C4-2B (cell line): Measurements from ENCODE around the gene GRIP1.

Source experiments
- H3K27ac ChIP-seq: fragments of 450-650 bp; 2 replicates; pipeline ENCODE4 v1.5.1; 2017
- CTCF ChIP-seq: fragments of 450-650 bp; conservative IDR thresholded peaks from 2 replicates; pipeline ENCODE4 v1.5.1; 2017; ENCODE audit warnings: mild to moderate bottlenecking
- ZFX ChIP-seq: fragments of 450-650 bp; IDR thresholded peaks from 2 replicates; pipeline ENCODE4 v1.6.1; 2017

The GRIP1 gene

GRCh38 chr12:66644151-66644550 lies 34.7 kb downstream of the GRIP1 start:
- no peak overlapping the region for H3K27ac ChIP-seq
- no peak for TF ChIP-seq ZFX
- TF ChIP-seq CTCF = no peak

DNA sequence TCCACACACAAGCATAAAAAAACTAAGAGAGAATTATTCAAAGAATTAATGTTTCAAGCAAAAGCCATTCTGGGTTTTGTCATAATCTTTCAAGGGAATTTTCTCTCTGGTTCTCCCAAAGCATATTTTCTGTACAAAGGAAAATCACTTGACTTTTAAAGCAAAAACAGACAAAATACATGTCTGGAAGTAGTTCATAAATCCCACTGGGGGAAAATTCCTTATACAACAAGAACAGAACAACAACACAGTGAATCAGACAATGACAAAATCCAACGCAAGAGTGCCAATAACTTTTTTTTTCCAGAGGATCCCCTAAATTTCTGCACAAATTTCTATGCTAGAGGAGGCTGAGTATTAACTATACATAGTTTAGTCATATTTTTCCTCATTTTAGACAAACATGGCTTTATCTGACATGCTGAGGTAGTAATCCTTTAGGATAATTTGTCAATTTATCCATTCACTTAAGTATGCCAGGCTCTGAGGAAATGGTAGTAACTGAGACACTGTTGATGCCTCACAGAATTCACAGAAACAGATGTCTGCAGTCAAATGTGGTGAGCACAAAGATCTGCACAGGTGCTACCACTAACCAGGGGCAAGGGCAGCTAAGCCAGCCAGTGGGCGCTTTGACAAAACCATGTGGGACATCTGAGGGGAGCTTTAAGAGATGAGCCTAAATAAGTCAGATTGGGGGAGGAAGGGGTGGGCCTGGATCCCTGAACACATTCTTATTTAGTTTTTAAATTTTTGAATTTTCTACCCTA lies 38.0 kb downstream of the GRIP1 start:
- TF ChIP-seq CTCF (no peak), ZFX (no peak)
- H3K27ac ChIP-seq = no peak overlapping the region

- TF ChIP-seq ZFX (no peak), CTCF (no peak)
- no peak overlapping the region for H3K27ac ChIP-seq
These were observed 40.2 kb downstream of the GRIP1 start for GRCh38 chr12:66638666-66639065.

DNA sequence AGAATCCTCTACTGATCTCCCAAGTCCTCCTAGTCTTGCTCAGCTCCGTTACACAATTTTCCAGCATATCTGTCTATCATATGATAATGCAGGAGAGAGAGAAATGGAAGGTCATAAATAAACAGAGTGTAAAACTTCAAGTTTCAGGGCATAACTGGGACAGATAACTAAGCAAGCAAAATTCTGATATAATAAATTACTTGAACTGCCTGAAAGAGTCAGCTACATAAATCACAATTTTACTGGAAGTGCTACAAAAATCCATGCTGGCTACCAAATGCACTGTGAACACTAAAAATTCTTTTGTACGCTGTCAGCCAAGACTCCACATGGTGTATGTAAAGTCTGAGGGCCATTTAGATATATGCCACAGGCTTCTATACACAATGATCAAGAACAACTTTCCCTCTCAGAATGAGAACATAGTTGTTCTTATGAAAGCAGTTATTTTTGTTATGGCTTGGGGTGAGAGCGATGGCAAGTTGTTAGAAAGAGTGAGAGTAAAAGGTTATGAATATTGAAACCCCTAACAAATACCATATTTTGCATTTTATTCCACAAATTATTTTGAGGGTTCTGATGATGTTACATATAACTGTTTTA lies 41.1 kb downstream of the GRIP1 start:
- H3K27ac ChIP-seq = no peak overlapping the region
- TF ChIP-seq ZFX (no peak), CTCF (no peak)

DNA sequence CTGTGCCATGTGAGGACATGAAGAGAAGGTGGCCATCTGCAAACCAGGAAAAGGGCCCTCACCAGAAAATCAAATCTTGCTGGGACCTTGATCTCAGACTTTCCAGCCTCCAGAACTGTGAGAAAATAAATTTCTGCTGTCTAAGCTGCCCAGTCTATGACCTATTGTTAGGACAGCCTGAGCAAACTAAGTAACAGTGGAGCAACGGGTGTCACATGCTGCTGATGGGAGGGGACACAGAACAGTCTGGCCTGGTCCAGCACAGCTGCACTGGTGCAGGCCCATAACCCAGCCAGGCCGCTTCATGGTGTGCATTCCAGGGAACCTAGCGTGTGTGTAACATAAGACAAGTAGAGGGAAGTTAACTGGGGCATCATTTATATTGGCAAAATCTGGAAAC lies 42.1 kb downstream of the GRIP1 start:
- H3K27ac ChIP-seq = no peak overlapping the region
- TF ChIP-seq CTCF (no peak), ZFX (no peak)

- H3K27ac ChIP-seq = no peak overlapping the region
- TF ChIP-seq ZFX (no peak), CTCF (no peak)
These were observed 45.2 kb downstream of the GRIP1 start for GRCh38 chr12:66633676-66634075.

- TF ChIP-seq ZFX = no peak
- TF ChIP-seq CTCF = no peak
- no peak overlapping the region for H3K27ac ChIP-seq
These were observed 49.6 kb downstream of the GRIP1 start for GRCh38 chr12:66629138-66629870.
